Large intestine (tissue), 3 donors: ENCODE results near the gene ANTKMT. TPM values are rescaled to one million over a fixed set of nuclear protein-coding genes. Genes with fewer than 3 reads are reported as not detected.
"Not testable (repeated sequence)": the region's sequence is repeated elsewhere in the genome, so short reads cannot be mapped to it uniquely, and the experiment has no call there.

Source experiments
- DNase-seq, 2 donors: peaks; one replicate each; pipeline versions ENCODE4 v3.0.0 to v3.0.0-alpha.2; 2013
- H3K27ac ChIP-seq: one replicate; pipeline ENCODE4 v1.5.1; 2013; ENCODE audit warnings: low read length
- H3K27me3 ChIP-seq: 2 replicates; pipeline ENCODE4 v1.6.1; 2013; ENCODE audit warnings: low read length; ENCODE audit not compliant: control insufficient read depth, insufficient read depth
- H3K36me3 ChIP-seq: 2 replicates; pipeline ENCODE4 v1.6.1; 2013; ENCODE audit warnings: low read length; ENCODE audit not compliant: control insufficient read depth, insufficient read depth
- H3K4me1 ChIP-seq: one replicate; pipeline ENCODE4 v1.6.1; 2013; ENCODE audit warnings: low read length; ENCODE audit not compliant: control insufficient read depth, insufficient read depth
- H3K4me3 ChIP-seq: one replicate; pipeline ENCODE4 v1.5.1; 2013; ENCODE audit warnings: low read length
- H3K9me3 ChIP-seq: one replicate; pipeline ENCODE4 v1.6.1; 2013; ENCODE audit warnings: mild to moderate bottlenecking, low read depth, low read length, moderate library complexity; ENCODE audit not compliant: control insufficient read depth
- WGBS: methylation state at CpG from one replicate; pipeline ENCODE4 v1.1.5; 2013; ENCODE audit warnings: low lambda C conversion rate; ENCODE audit not compliant: insufficient coverage; 5-methylcytosine and 5-hydroxymethylcytosine counted together
- polyA plus RNA-seq: library from polyadenylated mRNA; unstranded; fragments of 120-200 nt; gene quantifications from one replicate; pipeline ENCODE4 v1.2.1, GENCODE V29; 2013

ANTKMT gene
- polyA plus RNA-seq, 1 donor = 23.0 TPM

DNA sequence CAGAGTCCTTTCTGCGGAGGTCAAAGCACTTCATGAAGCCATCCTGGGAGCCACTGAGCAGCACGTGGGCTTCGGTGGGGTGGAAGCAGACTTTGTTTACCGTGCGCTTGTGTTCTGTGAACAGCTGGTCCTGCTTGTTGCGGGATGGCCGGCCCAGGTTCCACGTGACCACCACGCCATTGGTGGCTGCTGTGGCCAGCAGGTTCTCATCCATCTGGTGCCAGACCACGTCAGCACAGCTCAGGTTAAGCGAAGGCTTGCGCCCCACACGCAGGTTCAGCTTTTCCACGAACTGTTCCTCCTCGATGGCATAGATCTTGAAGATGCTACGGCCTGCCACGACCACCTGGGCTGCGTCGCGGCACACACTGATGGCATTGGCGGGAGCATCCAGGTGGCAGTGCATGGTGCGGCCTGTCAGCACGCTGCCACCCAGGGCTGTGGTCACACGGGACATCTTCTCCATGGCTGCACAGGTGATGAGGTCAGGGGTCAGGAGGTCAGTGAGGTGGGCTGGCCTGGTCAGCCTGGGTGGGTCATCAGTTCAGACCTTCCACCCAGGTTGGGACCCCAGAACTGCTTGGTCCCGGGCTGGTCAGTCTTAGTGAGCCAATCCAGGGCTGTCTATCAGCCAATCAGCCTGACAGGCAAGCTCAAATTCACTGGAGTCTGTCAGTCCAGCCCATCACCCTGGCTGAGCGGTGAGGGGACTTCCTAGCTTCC is 31.6 kb upstream of the ANTKMT start:
- no peak for DNase-seq
- peaks cover 19% of the 10 kb centered on the region for H3K9me3 ChIP-seq

DNA sequence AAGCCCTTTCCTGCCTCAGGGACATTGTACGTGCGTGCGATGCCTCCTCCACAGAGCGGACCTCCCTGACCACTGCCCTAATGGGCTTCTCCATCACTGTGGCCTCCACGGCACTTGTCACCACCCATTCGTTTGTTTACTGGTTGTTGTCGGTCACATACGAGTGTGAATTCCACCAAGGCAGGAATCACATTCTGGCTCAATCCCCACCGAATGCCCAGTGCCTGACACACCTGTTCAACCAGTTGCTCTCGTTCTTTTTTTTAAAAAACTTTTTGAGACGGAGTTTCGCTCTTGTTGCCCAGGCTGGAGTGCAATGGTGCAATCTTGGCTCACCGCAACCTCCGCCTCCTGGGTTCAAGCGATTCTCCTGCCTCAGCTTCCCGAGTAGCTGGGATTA is 29.7 kb upstream of the ANTKMT start:
- not testable (repeated sequence) for H3K4me3 ChIP-seq, H3K27ac ChIP-seq, DNase-seq
- peaks cover 21% of the 10 kb centered on the region for H3K4me1 ChIP-seq
- peaks cover 24% of the 10 kb centered on the region for H3K9me3 ChIP-seq
- H3K36me3 ChIP-seq = peaks cover 13% of the 10 kb centered on the region
- WGBS = no CpG with 5 or more reads among the region's 16 CpGs
- peaks cover 47% of the 10 kb centered on the region for H3K27me3 ChIP-seq

More for the DNA sequence above, 31.6 kb upstream of the ANTKMT start:
- Histone ChIP-seq H3K27me3 (peaks cover 29% of the 10 kb centered on the region), H3K27ac (no peak overlapping the region), H3K4me1 (peaks cover 13% of the 10 kb centered on the region), H3K4me3 (peak overlapping the region; percentile 71), H3K36me3 (peaks cover 19% of the 10 kb centered on the region)
- WGBS = no CpG with 5 or more reads among the region's 26 CpGs

DNA sequence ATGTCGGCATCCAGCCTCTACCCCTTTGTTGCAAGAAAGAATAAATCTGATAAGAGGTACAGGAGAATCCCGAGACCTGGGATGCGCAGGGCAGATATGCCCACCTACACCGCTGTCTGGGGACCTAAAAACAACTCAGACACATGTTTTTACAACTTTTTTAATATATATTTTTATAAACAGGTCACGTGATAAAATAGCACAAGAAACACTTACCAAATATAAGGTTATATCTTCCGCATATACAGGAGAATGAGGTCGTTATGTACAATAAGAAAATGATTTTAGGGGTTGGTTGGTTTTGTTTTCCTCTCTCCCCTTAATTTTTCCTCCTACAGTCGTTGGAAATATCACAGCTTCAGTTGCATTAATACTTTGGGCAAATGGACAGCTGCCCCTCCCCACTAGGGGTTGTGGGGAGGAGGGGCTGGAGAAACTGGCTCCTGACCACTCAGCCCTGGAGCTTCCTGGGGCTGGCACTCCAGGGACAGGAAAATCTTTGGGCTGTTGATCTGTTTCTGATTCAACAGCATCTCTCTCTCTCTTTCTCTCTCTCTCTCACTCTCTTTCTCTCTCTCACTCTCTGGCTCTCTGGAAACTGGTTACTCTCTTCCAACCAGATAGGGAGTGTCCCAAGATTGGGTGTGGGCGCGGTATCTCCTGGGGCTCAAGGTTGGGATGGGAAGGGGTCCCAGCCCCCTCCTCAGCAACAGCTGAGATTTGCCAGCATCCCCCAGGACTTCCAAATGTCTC is 28.4 kb upstream of the ANTKMT start:
- Histone ChIP-seq H3K27ac (no peak overlapping the region), H3K36me3 (peaks cover 5% of the 10 kb centered on the region), H3K27me3 (peaks cover 57% of the 10 kb centered on the region), H3K9me3 (peaks cover 18% of the 10 kb centered on the region), H3K4me1 (peaks cover 21% of the 10 kb centered on the region), H3K4me3 (no peak overlapping the region)
- WGBS = 63% methylated on average over 5 of the region's 10 CpGs
- DNase-seq = no peak

DNA sequence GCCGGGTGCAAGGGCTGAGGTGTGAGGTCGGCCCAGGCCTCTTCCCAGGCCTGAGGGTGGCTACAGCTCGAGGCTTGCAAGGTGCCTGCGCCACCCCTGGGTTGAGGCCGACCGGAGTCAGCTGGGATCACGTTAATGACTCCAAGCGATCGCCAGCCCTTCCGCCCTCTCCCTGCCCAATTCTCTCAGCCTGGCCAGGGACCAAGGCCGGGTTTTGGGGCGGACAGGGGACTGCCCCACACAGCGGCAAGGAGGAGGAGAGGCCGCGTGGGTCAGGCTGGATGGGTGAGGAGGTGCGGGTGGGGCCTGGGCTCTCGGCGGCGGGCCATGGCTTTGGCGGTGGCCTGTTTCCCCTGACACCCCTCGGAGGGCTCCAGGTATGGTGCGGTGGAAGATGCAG is 27.6 kb upstream of the ANTKMT start:
- no CpG with 5 or more reads among the region's 22 CpGs for WGBS
- peaks cover 18% of the 10 kb centered on the region for H3K9me3 ChIP-seq
- DNase-seq = no peak
- no peak overlapping the region for H3K4me3 ChIP-seq
- H3K4me1 ChIP-seq = peaks cover 21% of the 10 kb centered on the region
- H3K36me3 ChIP-seq = no peaks in the 10 kb centered on the region
- H3K27me3 ChIP-seq = peaks cover 63% of the 10 kb centered on the region
- H3K27ac ChIP-seq = no peak overlapping the region

DNA sequence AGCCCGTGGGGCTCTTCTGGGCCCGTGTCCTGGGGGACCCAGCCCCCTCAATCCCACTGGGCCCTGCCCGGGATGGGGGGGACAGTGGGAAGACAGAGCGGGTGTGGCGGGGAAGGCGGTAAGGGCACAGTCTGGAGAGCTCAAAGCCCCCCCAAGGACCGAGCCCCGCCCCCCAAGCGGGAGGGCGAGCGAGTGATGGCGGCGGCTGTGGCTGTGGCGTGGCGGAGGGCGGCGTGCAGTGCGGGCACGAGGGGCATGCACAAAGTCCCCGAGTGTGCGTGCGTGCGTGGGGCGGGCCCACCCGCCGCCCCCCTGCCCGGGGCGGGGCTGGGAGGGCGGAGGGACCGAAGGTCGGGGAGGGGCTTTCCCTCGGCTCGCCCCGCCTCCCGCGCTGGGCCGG is 27.2 kb upstream of the ANTKMT start:
- Histone ChIP-seq H3K27ac (no peak overlapping the region), H3K4me1 (peaks cover 21% of the 10 kb centered on the region), H3K9me3 (peaks cover 18% of the 10 kb centered on the region), H3K36me3 (no peaks in the 10 kb centered on the region), H3K27me3 (peaks cover 66% of the 10 kb centered on the region), H3K4me3 (no peak overlapping the region)
- DNase-seq = peak in 1 of 2 donors; percentile 38
- WGBS = no CpG with 5 or more reads among the region's 37 CpGs

DNA sequence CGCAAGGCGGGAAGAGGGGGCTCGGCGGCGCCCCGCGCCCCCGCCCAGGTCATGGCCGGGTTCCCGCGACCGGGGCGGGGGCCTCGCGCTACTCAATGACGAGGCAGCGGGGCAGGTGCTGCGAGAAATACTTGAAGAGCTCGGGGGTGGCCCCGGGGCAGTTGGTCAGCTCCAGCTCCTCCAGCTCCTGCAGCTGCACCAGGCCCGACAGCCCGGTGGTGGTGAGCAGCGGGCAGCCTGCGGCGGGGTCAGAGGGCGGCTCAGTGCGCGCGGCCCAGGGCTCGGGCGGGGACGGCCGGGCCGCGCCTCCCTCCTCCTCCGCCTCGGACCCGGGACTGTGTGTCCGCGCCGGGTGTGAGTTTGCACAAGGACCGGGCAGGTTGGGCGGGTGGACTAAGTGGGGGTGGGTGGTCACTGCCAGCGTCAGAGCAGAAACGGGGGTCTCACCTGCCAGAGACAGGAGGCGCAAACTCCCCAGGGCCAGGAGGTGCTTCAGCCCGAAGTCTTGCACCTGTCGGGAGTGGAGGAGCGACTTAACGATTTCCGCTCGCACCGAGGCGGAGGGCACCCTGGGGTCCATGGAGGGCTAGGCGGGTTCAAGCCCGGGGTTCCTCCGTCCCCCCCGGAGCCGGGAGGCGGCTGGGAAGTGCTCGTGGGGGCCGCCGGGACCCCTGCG is 26.6 kb upstream of the ANTKMT start:
- DNase-seq = no peak
- Histone ChIP-seq H3K4me1 (peaks cover 17% of the 10 kb centered on the region), H3K27me3 (peaks cover 71% of the 10 kb centered on the region), H3K9me3 (peaks cover 18% of the 10 kb centered on the region), H3K36me3 (no peaks in the 10 kb centered on the region), H3K27ac (no peak overlapping the region), H3K4me3 (no peak overlapping the region)
- WGBS = no CpG with 5 or more reads among the region's 64 CpGs

DNA sequence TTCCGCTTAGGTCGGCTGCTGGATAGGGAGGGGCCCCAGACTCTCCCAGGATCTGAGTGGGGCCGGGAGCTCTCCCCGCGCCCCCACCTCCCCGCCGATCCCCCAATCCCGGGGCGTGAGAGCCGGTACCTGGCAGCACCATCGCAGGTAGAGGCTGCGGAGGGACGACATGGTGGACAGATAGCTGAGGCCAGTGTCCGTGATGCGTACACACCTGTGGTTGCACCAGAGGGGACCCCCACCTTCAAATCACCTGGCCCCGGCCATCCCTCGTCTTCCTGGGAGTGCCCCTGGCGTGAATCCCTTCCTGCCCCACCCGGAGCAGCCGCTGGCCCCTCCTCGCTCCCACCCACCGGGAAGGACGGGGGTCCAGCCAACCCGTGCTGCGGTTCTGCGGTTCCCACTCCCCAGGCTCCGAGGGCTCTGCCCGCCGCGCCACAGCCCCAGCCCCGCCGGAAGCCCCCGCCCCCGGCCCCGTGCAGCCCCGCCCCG is 26.0 kb upstream of the ANTKMT start:
- no peak overlapping the region for H3K4me3 ChIP-seq
- H3K36me3 ChIP-seq = no peaks in the 10 kb centered on the region
- no peak for DNase-seq
- peaks cover 18% of the 10 kb centered on the region for H3K9me3 ChIP-seq
- H3K4me1 ChIP-seq = peaks cover 13% of the 10 kb centered on the region
- H3K27ac ChIP-seq = no peak overlapping the region
- peaks cover 77% of the 10 kb centered on the region for H3K27me3 ChIP-seq
- WGBS = no CpG with 5 or more reads among the region's 37 CpGs

DNA sequence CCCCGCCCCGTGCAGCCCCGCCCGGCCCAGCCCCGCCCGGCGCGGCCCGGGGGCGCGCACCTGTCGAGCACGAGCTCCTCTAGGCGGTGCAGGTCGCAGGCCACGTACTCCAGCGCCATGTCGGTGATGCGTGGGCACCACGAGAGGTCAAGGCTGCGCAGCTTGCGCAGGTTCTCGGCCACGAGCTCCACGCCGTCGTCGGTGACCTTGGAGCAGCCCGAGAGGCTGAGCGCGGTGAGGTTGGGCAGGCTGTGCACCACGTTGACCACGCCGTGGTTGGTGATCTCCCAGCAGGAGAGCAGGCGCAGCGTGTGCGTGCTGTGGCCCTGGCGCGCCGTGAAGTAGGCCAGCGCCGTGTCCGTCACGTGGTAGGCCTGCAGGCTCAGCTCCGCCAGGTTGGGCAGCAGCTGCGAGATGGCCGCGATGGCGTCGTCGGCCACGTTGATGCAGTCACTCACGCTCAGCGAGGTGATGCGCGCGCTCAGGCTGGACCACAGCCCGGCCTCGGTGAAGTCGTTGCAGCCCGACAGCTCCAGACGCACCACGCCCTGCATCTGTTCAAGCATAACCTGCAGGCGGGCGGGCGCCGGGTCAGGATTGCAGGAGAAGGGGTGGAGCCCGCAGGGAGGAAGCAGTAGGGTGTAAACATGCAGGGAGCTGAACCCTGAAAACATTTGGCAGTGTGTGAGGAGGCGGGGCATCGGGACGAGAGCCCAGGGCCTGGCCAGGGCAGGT is 25.4 kb upstream of the ANTKMT start:
- peaks cover 83% of the 10 kb centered on the region for H3K27me3 ChIP-seq
- H3K4me1 ChIP-seq = peaks cover 13% of the 10 kb centered on the region
- peak in 1 of 2 donors; percentile 62 for DNase-seq
- no CpG with 5 or more reads among the region's 71 CpGs for WGBS
- no peaks in the 10 kb centered on the region for H3K36me3 ChIP-seq
- peaks cover 18% of the 10 kb centered on the region for H3K9me3 ChIP-seq
- no peak overlapping the region for H3K4me3 ChIP-seq
- no peak overlapping the region for H3K27ac ChIP-seq

DNA sequence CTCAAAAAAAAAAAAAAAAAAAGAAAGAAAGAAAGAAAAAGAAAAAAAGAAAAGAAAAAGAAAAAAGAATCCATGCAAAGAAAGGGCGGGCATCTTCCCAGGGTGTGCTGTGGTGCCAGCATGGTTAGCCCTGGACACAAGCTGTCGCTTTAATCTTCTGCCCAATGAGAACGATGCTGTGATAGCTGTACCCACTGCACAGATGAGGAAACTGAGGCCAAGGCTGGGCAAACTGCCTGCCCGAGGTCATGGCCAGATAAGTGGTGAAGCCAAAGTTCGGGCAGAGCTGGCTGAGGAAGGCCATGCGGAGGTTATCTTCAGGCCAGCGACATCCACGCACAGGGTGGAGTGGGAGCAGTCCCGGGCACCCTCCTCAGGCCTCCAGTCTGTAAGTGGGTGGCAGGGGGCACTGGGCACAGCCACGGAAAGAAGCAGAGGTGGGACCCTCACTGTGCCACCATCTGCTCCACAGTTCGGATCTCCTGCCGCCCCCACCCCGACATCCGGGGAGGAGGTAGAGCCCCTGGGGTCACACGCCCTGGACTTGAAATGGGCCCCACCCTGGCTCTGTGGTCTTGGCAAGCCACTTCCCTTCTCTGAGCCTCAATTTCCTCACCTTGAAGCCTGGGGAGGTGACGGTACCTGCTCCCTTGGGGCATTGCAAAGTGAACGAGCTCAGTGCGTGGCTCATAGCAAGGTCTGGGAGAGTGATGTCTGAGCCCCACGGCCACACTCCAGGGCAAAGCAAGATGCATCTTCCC is 21.9 kb upstream of the ANTKMT start:
- no peaks in the 10 kb centered on the region for H3K36me3 ChIP-seq
- no CpG with 5 or more reads among the region's 19 CpGs for WGBS
- no peak overlapping the region for H3K27ac ChIP-seq
- peaks cover 12% of the 10 kb centered on the region for H3K4me1 ChIP-seq
- no peak overlapping the region for H3K4me3 ChIP-seq
- H3K27me3 ChIP-seq = peaks cover 91% of the 10 kb centered on the region
- no peak for DNase-seq
- peaks cover 18% of the 10 kb centered on the region for H3K9me3 ChIP-seq
